ENCODE data around the gene TBC1D22A.

The TBC1D22A gene

DNA sequence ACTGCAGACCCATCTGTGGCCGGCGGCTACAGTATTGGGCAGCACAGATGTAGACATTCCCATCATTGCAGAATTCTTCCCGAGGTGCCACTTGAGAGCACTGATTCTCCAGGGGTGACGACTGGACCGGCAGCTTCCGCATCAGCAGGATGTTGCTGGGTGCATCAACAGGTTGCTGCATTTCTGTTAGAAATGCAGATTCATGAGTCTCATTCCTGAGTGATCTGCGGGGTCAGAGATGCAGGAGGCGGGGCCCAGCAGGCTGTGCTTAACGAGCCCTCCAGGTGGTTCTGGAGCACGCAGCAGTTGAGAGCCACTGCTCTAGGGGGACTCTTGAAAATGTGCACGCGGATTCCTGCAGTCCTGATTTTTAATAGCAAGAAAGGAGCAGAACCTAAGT is 321.8 kb downstream of the TBC1D22A start:
- no peak for TF ChIP-seq ZNF274 (IDR thresholded peaks at IDR 0.05; ENCODE audit: low read depth, low read length)
- no peak overlapping the region for H3K4me3 ChIP-seq (ENCODE audit: low read length)

- no peak for TF ChIP-seq ZNF274 (IDR thresholded peaks at IDR 0.05; ENCODE audit: low read depth, low read length)
Observed at GRCh38 chr22:47086596-47087248, 324.3 kb downstream of the TBC1D22A start.

DNA sequence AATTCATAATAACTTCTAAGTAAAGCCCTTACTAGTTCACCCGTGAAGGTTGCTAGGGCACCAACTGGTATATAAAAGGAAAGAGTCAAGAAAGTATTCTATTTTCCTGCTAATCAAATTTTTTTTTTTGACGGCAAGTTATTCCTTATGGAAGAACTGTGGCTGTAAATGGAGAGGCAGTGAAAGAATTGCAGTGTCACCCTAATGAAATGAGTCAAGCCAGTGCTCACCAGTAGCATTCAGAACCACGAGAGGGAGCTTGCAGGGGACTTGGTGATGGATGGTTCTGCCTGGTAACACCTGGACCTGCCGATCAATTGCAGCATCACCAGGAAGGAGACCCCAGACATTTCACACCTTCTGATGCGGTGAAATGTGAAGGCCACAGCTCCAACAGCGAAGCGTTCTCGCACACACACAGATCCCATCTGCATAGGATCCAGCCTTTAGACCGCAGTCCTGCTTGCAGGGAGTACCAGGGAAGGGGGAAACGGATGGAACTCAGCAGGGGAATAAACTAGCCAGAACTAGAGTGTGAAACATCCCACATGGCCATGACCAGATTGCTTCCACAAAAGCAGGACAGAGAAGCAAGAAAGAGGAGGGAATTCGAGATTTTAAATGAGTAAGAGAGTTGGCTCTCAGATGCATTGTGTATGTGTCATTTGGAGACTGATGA is 326.2 kb downstream of the TBC1D22A start:
- no peak overlapping the region for H3K4me3 ChIP-seq (ENCODE audit: low read length)
- TF ChIP-seq ZNF274 (IDR thresholded peaks at IDR 0.05; ENCODE audit: low read depth, low read length): no peak

More at GRCh38 chr22:47086596-47087248, 324.3 kb downstream of the TBC1D22A start:
- H3K4me3 ChIP-seq (ENCODE audit: low read length): no peak overlapping the region

GRCh38 chr22:47089374-47089773 is 326.9 kb downstream of the TBC1D22A start:
- no peak overlapping the region for H3K4me3 ChIP-seq (ENCODE audit: low read length)
- no peak for TF ChIP-seq ZNF274 (IDR thresholded peaks at IDR 0.05; ENCODE audit: low read depth, low read length)

GRCh38 chr22:47089796-47090460 is 327.5 kb downstream of the TBC1D22A start:
- TF ChIP-seq ZNF274 (IDR thresholded peaks at IDR 0.05; ENCODE audit: low read depth, low read length): no peak
- no peak overlapping the region for H3K4me3 ChIP-seq (ENCODE audit: low read length)

DNA sequence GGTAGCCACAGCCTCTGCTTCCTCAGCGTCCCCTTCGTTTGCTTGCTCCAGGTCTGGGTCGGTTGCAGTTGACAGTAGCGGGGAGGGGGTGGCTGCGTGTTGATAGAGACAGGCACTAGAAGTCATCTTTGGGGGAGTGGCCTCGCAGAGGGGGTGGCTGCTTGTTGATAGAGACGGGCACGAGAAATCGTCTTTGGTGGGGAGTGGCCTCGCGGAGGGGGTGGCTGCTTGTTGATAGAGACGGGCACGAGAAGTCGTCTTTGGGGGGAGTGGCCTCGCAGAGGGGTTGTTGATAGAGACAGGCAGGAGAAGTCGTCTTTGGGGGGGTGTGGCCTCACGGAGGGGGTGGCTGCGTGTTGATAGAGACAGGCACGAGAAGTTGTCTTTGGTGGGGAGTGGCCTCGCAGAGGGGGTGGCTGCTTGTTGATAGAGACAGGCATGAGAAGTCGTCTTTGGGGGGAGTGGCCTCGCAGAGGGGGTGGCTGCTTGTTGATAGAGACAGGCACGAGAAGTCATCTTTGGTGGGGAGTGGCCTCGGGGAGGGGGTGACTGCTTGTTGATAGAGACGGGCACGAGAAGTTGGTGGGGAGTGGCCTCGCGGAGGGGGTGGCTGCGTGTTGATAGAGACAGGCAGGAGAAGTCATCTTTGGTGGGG is 328.3 kb downstream of the TBC1D22A start:
- H3K4me3 ChIP-seq (ENCODE audit: low read length): no peak overlapping the region
- TF ChIP-seq ZNF274 (IDR thresholded peaks at IDR 0.05; ENCODE audit: low read depth, low read length): no peak

DNA sequence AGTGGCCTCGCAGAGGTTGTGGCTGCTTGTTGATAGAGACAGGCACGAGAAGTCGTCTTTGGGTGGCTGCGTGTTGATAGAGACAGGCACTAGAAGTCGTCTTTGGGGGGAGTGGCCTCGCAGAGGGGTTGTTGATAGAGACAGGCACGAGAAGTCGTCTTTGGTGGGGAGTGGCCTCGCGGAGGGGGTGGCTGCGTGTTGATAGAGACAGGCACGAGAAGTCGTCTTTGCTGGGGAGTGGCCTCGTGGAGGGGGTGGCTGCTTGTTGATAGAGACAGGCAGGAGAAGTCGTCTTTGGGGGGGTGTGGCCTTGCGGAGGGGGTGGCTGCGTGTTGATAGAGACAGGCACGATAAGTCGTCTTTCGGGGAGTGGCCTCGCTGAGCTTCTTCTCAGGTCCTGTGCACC is 328.8 kb downstream of the TBC1D22A start:
- H3K4me3 ChIP-seq (ENCODE audit: low read length): no peak overlapping the region
- TF ChIP-seq ZNF274 (IDR thresholded peaks at IDR 0.05; ENCODE audit: low read depth, low read length): no peak

GRCh38 chr22:47091921-47092700 is 329.7 kb downstream of the TBC1D22A start:
- no peak for TF ChIP-seq ZNF274 (IDR thresholded peaks at IDR 0.05; ENCODE audit: low read depth, low read length)
- no peak overlapping the region for H3K4me3 ChIP-seq (ENCODE audit: low read length)

DNA sequence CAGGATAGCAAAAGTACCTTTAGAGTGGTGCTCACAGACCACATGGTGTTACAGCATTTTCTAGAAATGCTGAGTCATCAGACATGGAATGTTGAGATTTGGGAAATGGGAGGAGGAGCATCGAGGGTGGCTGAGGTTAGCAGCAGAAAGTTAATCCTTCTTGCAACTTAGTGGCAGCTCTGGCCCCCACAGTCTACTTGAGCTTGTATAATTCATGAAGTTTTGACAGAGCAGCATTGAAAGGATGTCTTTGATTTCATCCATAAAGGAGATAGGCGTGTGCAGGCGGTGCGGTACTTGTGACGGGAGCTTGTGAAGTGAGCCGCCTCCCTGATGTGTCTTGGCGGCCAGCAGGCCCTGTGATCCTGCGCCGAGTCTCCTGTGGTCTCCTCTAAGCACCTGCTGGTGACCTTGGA is 330.5 kb downstream of the TBC1D22A start:
- TF ChIP-seq ZNF274 (IDR thresholded peaks at IDR 0.05; ENCODE audit: low read depth, low read length): no peak
- H3K4me3 ChIP-seq (ENCODE audit: low read length): no peak overlapping the region

DNA sequence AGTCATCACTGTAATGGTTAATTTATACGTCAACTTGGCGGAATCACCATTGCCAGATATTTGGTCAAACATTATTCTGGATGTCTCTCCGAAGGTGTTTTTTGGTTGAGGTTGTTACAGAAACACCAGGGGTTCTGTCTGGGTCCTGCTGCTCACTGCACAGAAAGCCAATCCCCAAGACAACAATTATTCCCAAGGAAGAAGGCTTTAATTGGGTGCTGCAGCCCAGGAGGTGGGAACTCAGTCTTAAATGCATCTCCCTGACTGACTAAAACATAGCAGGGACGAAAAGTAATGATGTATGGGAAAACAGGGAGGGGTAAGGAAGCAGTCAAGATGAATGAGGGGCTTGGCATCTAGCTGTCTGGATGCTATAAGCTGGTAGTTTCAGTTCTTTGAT is 331.3 kb downstream of the TBC1D22A start:
- no peak overlapping the region for H3K4me3 ChIP-seq (ENCODE audit: low read length)
- no peak for TF ChIP-seq ZNF274 (IDR thresholded peaks at IDR 0.05; ENCODE audit: low read depth, low read length)

- no peak overlapping the region for H3K4me3 ChIP-seq (ENCODE audit: low read length)
- no peak for TF ChIP-seq ZNF274 (IDR thresholded peaks at IDR 0.05; ENCODE audit: low read depth, low read length)
Observed at GRCh38 chr22:47094861-47095330, 332.4 kb downstream of the TBC1D22A start.

GRCh38 chr22:47095395-47096122 is 333.1 kb downstream of the TBC1D22A start:
- TF ChIP-seq ZNF274 (IDR thresholded peaks at IDR 0.05; ENCODE audit: low read depth, low read length): no peak

DNA sequence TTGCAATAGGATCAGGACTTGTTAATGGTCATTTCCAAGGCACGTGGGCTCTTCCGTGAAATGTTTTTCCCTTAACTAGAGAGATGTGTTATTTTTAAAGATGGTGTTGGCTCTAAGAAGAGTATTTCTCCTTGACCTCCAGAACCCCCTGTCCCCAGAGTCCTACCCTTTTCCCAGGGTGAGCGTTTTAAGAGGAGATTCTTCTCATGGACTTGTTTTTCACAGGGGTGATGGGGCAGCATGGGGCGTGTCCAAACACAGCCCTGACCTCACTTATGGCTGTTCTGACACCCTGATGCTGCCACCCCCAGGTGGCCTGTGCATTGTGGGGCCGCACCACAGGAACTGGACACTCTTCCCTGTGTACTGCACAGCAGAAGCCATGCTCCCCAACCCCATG is 335.7 kb downstream of the TBC1D22A start:
- no peak for TF ChIP-seq ZNF274 (IDR thresholded peaks at IDR 0.05; ENCODE audit: low read depth, low read length)
- no peak overlapping the region for H3K4me3 ChIP-seq (ENCODE audit: low read length)

More at GRCh38 chr22:47095395-47096122, 333.1 kb downstream of the TBC1D22A start:
- H3K4me3 ChIP-seq (ENCODE audit: low read length): no peak overlapping the region
